Measurements from ENCODE around the gene SMDT1.
"Not testable (repeated sequence)": the region's sequence is repeated elsewhere in the genome, so short reads cannot be mapped to it uniquely, and the experiment has no call there.

The SMDT1 gene

DNA sequence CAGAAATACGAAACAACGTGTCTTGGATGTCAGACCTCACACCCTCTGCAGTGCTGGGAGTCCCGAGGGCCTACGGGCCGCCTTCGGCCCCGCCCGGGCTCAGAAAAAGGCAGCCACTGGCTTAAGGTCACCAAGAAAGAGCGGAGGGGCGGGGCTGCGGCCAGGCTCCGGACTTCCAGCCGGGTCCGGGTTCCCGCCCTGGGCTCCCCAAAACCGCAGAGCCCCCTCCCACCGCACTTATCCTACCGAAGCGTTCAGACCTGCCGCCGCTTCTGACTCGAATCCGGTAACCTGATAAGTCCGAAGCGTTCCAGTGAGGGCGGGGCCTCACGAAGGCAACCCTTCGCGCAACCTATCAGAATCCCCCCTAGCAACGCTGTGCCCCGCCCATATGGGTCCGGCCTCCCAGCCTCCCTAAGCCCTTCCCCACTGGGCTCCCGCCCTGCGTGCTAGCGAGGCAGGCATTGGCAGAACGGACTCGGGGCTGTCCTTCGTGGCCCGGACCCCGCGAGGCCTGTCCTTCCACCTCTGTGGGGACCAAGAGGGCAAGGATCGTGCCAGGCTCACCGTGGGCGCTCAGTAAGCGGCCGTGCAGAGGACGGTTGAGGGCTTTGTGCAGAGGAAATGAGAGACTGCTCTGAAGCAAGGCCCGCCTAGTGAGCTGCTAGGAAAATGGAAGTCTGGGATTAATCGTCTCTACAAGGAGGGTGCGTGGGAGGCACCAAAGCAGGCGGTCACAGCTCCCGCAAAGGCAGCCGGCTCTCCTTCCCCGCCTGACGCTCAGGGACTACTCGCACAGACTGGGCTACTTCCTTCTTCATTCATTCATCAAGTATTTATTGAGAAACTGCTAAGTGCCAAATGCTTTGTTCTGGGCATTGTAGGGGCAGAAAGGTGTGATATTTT, 8.7 kb upstream of the SMDT1 start, which contains the start of gene NAGA:
Gene NAGA (minus strand): TSS at position 296 of the 906 bp plus-strand sequence. CDS start 515 bp downstream, outside the sequence.
- peak; percentile 85 to 88 for DNase-seq (ENCODE audit: low read depth in 2 of 2)

DNA sequence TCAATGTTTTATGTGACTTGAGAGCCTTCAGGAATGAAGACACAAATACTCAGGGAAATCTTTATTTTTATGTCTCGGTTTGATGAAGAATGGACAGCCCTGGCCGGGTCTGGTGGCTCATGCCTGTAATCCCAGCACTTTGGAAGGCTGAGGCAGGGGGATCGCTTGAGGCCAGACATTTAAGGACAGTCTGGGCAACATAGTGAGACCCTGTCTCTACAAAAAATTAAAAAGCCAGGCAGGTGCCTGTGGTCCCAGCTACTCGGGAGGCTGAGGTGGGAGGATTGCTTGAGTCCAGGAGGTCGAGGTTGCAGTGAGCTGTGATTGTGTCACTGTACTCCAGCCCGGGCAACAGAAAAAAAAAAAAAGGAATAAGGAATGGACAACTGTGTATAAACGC, 8.0 kb upstream of the SMDT1 start:
- DNase-seq (ENCODE audit: low read depth in 2 of 2), result not testable (repeated sequence)

DNA sequence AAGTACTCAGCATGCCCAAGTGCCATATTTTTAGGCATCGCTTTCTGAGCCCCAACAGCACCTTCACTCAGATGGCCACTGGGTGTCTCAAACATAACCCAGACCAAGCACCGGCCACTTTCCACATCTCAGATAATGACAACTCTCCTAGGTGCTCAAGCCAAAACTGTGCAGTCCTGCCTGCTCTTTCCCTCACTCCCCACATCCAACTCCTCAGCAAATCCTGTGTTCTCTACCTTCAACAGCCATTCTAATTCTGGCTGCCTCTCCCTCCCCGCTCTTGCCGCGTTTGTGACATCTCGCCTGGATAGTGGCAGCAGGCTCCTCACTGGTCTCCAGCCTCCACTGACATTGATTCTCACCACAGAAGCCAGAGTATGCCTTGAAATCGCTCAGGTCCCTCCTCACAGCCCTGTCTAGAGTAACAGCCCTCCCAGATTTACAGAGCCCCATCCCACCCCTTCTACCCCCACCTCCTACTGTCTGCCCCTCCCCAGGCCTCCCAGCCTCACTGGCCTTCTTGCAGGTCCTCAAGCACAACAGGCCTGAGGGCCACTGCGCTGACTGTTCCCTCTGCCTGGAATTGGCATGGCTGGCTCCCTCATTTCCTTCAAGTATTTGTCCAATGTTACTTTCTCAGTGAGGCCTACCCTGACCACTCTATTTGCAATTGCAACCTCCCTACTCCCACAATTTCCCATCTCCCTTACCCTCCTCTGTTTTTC, 6.7 kb upstream of the SMDT1 start:
- no peak for DNase-seq (ENCODE audit: low read depth in 2 of 2)

DNA sequence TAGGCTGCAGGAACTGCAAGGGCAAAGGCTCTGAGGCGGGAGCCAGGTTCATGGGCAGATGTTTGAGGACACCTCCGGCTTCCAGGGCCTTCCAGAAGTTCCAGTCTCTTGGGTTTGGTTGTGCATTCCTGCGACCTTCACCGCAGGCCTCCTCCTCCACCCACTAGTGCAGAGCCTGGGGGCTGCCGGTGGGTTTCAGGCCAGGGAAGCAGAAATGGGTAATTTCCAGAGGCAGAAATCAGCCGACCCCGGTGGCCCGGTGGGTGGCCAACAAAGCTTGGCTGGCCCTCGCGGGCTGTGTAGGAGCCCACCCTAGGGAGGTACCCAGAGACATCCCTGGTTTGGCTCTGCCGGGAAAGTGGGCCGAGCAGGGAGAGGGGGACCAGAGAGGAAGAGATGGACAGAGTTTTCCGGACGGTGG, 5.9 kb upstream of the SMDT1 start:
- no peak for DNase-seq (ENCODE audit: low read depth in 2 of 2)

DNA sequence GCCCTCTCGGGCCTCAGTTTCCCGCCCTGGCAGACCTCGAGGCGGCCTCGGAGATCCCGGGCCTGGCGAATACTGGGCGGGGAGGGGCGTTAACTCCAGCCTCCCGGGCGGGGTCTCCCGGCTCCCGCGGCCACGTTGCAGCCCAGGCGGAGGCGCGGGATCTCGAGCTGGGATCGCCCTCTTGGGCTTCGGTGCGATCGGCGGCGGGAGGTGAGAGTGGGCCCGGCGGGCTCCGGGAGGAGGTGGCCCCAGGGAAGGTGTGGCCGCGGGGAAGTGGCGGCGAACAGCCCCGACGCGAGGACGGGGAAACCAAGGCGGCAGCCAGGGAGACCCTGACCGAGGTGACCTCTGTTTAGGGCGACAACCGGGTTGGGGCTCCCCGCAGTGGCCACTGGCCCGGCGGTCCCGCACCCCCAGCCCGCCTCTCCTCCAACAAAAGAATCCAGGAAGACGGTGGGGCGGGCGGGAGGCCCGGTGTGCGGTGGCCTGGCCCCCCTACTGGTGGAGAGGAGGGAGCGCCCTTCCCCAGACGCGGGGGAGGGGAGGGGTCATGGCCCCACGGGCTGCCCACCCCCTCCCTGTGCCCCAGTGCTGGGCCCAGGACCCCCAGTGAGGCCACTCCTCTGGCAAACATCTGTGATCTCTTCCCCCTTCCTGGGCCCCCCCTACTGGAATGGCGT, 5.2 kb upstream of the SMDT1 start, which contains the start of gene PHETA2:
Gene PHETA2 (plus strand): TSS at position 117 of the 680 bp plus-strand sequence. CDS start 3,046 bp downstream, outside the sequence.
- no peak for DNase-seq (ENCODE audit: low read depth in 2 of 2)

DNA sequence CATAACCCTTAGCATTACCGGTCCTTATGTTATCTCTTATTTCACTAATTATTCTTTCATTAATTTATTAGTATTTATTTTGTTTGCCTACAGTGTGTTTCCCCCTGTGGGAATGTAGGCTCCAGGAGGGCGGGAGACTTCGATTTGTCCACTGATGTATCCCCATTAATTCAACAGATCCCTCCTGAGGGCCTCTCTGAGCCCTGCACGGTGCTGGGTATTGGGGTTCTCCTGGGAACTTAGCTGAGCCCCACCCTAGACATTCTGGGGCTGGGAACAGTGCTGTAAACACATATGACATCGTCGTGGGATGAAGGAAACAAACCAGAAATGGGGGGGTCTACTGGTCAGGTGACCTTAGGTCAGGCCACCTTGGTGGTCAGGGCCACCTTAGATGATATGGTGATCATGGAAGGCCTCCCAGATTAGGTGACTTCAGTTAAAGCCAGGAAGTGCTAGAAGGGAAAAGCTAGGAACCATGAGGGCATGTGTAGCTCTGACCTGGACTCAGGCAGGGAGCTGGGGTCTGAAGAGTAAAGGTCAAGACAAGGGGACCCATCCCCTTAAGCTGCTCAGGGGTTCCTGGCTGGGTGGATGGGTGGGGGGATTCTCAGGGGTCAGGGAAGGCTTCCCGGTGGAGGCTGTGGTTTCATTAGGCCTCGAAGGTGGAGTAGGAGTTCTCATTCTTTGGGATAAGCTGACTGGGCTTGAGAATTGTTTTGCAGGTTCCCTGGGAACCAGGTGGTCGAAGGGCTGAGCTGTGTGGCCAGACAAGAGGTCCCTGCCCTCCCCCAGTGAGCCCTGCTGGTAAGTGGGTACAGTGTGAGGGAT, 4.4 kb upstream of the SMDT1 start:
- DNase-seq (ENCODE audit: low read depth in 2 of 2), result no peak

DNA sequence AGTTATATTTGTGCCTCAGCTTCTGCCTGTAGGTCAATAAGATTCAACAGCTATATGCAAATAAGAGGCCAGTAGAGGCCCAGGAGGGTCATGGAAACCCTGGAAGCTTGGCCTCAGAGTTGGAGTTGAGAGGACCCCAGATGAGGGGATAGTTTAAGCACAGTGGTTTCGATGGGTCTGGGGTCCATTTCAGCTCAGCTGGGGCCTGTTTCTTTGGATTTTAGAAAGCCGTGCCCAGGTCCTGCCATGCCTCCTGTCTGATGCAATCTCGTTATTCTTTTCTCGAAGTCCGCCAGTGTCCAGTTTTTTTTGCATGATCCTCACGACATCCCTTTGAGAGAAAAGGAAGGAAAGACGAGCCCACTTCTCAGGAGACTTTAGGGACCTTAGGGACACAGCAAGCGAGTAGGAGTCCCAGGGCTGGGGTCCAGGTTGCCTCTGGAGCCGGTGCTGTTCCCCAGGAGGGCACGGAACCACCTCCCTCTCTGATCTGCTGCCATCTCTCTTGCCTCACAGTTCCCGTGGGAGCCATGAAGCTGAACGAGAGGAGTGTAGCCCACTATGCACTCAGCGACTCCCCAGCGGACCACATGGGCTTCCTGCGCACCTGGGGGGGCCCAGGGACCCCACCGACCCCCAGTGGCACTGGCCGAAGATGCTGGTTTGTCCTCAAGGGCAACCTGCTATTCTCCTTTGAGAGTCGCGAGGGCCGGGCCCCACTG, 2.6 kb upstream of the SMDT1 start:
- no peak for DNase-seq (ENCODE audit: low read depth in 2 of 2)

DNA sequence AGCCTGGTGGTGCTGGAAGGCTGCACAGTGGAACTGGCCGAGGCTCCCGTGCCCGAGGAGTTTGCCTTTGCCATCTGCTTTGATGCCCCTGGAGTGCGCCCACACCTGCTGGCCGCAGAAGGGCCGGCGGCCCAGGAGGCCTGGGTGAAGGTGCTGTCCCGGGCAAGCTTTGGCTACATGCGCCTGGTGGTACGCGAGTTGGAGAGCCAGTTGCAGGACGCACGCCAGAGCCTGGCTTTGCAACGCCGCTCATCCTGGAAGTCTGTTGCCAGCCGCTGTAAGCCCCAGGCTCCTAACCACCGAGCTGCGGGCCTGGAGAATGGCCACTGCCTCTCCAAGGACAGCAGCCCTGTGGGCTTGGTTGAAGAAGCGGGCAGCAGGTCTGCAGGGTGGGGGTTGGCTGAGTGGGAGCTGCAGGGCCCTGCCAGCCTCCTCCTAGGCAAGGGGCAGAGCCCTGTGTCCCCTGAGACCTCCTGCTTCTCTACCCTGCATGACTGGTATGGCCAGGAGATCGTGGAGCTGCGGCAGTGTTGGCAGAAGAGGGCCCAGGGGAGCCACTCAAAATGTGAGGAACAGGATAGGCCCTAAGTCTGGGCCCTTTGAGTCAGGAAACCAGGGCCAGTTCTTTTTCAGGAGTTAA, 1.9 kb upstream of the SMDT1 start:
- DNase-seq (ENCODE audit: low read depth in 2 of 2), result no peak

DNA sequence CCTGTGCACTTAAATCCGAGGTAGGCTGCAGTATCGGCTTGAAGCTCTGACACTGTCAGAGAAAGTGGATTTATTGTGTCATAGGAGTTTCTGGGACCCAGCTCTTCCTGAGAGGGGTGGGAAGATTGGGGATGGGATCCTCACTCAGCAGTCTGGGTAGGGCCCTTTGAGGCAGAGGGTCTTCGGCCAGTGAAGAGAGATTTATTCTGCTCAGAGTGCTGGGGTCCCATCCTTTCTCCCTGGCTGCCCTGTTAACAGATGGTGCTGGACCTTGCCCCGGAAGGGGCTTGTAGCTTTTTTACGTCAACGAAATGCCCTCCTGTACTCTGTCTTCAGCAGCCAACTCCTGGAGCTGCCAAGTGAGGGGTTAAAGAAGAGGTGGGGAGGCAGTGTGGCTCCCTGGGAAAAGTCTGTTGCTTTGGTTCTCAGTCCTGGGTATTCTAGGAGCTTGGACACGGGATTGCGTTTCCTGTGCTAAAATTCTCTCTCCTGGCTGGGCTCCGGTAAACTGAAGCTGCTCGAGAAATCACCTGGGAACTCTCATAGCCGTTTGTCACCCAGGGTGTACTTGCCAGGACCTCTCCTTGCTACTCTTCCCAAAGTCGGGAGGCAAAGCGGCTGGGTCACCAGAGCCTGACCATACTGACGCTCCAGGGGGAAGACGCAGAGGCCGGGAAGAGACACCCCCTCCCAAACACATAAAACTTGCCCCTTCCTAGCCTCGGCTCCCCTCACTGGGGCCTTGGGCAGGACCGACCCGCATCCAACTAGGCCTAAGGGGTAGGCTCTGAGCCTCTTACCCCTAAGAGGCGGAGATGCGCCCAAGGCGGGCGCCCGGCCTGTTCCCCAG, 806 bp upstream of the SMDT1 start:
- no peak for DNase-seq (ENCODE audit: low read depth in 2 of 2)

DNA sequence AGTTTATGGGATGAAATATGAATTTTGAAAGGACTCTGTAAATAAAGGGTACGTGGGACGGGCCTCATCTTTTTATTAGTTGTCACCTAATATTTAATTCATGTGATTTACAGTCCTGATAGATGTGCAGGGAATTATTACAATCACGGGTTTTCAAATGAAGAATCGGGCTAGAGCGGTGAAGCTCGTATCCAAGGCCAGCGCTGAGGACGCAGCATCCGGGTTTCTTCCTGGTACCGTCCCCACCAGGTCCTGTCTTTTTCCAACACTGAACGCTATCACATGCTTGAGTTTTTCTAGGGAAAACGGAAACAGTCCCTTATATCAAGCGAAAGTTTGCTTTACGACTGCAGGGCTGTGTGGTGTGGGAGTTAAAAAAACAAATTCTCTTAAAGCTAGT, 787 bp downstream of the SMDT1 start:
- DNase-seq (ENCODE audit: low read depth in 2 of 2), result no peak

DNA sequence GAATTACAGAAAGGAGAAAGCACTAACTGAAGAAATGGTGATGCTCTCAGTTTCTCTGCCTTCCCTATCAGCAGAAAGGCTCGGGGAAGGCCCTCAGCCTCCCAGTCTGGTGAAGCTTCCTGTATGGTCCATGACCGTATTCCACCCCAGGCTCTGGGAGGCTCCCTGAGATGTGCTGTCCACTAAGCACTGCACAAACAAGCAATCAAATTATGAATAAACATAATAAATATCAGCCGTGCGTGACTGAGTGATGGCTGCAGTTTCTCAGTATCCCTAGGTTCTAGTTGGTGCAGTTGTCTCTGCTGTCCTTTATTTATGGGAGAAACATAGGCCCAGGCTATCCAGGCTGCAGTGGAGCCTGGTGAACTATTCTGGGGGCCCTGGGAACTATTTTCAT, 3.6 kb downstream of the SMDT1 start:
- DNase-seq (ENCODE audit: low read depth in 2 of 2), result no peak

DNA sequence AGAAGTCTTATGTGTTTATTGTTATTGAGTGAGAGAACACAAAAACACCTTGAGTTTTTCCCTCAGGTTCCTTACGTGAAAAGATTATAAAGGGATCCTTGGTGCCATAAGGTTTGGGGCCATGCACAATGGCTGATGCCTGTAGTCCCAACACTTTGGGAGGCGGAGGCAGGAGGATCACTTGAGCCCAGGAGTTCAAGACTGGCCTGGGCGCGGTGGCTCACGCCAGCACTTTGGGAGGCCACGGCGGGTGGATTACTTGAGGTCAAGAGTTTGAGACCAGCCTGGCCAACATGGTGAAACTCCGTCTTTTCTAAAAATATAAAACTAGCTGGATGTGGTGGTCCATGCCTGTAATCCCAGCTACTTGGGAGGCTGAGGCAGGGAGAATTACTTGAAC, 5.4 kb downstream of the SMDT1 start:
- no peak for DNase-seq (ENCODE audit: low read depth in 2 of 2)

DNA sequence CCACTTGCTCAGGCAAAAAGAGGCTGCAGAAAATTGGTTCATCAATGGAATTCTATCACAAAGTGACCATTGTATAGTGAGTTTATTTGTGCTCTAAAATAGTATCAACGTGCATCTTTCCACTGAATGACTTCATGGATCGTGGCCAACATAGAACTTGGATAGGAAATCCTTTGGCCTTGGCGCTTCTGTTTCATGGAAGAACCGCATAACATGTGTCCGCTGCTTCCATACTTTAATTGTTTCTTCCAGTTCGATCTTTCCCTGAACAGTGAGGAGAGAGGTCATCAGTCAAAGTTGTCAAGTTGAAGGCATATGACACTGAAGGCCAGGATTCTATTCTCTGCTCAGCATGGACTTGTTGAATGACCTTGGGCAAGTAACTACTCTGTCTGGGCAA, 6.6 kb downstream of the SMDT1 start:
- no peak for DNase-seq (ENCODE audit: low read depth in 2 of 2)

DNA sequence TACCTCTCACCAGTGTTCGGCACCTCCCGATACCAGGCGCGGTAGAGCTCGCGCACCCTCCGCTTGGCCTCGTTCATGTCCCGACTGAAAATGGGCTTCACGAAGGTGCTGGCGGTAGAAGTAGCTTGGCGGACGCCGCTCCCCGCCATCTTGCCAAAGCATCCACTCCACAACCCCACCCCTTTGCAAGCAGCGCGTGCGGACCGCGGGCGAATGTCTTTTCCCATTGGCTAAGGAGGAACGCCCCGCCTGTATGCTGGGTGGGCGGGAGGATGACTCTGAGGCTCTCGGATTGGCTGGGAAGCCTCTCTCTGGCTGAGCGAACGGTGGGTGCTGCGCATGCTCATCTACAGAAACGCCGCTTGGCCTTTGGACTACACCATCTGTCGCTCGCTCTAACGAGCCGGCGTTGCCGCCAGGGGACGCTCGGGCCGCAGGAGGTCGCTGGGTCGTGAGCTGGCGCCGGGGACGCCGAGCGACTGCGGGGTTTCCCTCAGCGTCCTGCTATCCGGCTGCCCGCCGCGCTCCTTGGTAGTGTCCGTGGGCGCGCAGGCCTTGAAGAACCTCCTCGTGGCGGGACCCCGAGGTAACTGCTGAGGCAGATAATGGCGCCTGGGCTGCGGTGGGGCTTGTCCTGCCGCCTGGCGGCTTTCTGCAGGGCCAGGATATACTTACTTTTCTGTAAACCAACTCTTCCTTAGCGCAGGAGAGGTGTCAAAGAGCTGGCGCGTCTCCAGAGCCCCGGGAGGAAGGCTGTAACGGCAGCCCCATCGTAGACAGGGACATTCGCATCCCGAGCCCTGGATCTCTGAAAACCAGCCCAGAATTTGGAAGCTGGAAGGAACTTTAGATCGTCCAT, 11.3 kb downstream of the SMDT1 start, which contains the start of gene NDUFA6:
Gene NDUFA6 (minus strand): TSS at position 177 of the 859 bp plus-strand sequence. CDS start 28 bp downstream, at position 149.
- peak; percentile 97 to 98 for DNase-seq (ENCODE audit: low read depth in 2 of 2)

DNA sequence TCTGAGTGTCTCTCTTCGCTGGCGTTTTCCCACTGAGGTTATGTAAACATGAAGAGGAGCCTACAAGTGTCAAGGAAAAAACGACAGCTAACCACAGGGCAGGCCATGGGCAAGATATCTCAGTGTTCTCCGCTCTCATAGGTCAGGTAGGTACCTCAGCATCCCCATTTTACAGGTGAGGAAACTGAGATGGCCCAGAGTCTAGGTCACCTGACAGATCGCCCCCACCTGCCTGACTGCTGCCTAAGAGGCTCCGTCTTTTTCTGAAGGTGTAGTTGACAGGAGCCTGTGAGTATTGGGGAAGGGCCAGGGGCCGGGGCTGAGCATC, 11.9 kb downstream of the SMDT1 start:
- no peak for DNase-seq (ENCODE audit: low read depth in 2 of 2)

DNA sequence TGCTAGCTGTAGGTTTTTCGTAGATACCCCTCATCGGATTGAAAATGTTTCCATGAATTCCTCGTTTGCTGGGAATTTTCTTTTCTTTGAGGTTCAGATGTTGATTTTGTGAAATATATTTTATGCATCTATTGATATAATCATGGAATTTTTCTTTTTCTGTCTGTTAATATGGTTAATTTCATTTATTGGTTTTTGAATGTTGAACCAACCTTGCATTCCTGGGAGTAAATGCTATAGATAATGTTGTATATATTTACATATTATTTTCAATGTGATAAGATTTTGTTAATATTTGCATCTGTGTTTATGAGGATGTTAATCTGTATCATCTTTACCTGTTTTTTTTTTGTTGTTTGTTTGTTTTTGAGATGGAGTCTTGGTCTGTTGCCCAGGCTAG, 21.7 kb downstream of the SMDT1 start:
- DNase-seq (ENCODE audit: low read depth in 2 of 2), result no peak

DNA sequence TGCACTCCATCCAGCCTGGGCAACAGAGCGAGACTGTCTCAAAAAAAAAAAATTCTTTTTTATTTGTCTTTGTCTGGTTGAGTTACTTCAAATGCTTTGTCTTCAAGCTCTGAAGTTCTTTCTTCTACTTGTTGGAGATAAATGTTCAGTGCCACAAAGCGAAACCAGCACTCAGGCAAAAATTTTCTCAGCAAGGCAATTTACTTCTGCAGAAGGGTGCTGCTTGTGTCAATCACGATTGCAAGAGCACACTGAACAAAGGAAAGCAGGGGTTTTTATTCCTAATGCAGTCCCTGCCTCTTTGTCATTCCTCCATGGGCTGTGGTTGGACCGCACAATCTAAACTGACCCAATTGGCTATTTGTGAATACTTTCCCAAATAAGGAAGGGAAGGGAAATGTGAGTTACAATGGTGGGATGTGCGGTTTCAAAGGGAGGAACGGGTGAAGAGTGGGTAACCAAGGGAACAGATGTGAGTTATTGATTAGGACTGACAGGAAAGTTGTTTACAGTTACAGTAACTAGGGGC, 24.9 kb downstream of the SMDT1 start:
- DNase-seq (ENCODE audit: low read depth in 2 of 2), result not testable (repeated sequence)

DNA sequence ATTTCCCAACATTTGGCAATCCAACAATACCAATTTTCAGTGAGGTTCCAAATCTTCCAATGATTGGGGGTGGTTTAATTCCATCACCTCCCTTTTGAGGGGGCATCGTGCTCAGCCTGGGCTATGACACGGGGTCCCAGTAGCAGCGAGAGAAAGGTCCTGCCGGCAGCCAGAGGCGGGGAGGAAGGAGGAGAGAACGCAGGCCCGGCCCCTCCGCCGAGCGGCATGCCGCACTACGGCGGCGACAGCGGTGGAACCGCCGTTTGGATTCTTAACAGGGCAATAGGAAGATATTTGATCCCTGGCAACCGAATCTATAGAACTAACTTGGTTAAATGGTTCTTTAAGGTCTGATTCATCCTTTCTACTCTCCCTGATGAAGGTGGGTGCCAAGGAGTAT, 29.3 kb downstream of the SMDT1 start:
- DNase-seq (ENCODE audit: low read depth in 2 of 2), result no peak

All from fibroblast of skin of left quadriceps (primary cell).